ENCODE measurements around the gene CADM2. TPM values are rescaled to one million over a fixed set of nuclear protein-coding genes. Genes with fewer than 3 reads are reported as not detected.

Gene CADM2
- total RNA-seq, 1 experiment from 2014 or later: 0.47 TPM

DNA sequence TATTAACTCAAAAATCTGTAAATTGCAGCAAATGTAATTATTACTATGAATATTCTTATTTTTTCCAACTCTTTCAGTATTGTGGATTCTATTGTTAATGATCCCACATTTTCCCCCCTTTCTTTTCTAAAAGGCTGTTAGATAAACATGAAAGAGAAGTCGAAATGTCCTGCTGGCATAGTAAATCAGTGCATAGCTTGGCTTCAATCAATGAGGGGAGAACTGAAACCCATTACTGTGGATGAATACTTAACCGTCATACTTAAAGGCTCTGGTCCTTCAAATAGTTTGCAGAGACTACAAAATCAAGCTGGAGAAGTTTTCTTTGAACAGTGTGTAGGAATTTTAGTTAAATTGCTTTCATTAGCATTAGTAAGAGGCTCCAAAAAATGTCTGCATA, 667.9 kb downstream of the CADM2 start:
- no peak overlapping the region for H3K4me2 ChIP-seq (ENCODE audit: low read length)
- H3K4me3 ChIP-seq (ENCODE audit: low read length): no peak overlapping the region
- H3K9ac ChIP-seq (ENCODE audit: low read length): no peak overlapping the region
- H4K20me1 ChIP-seq (ENCODE audit: low read length): no peaks in the 10 kb centered on the region
- H3K27ac ChIP-seq (ENCODE audit: low read length): no peak overlapping the region
- intact Hi-C loops (cut with micrococcal nuclease): no loop called here
- H3K9me2 ChIP-seq (replicated peaks; ENCODE audit: low read length): no peaks in the 10 kb centered on the region
- no peak for TF ChIP-seq CTCF (conservative IDR thresholded peaks at IDR 0.05; ENCODE audit: low read depth, low read length)
- TF ChIP-seq EZH2phosphoT487 (IDR thresholded peaks at IDR 0.05; ENCODE audit: borderline replicate concordance, low read length): no peak
- no peak for TF ChIP-seq EZH2 (IDR thresholded peaks at IDR 0.05; ENCODE audit: low read length, unreplicated experiment)
- DNase-seq (no peak), ATAC-seq (no peak)
- ChIA-PET POLR2A (ENCODE audit: unreplicated experiment) (no interaction called here), CTCF (no interaction called here)
- no TSS peak for BruUV-seq (replicated peaks)
- no peaks in the 10 kb centered on the region for H3K36me3 ChIP-seq (ENCODE audit: low read depth, low read length)
- H3F3A ChIP-seq (ENCODE audit: low read length, unreplicated experiment): no peaks in the 10 kb centered on the region
- no peaks in the 10 kb centered on the region for H3K79me2 ChIP-seq (ENCODE audit: low read length)
- no peaks in the 10 kb centered on the region for H3K4me1 ChIP-seq (ENCODE audit: insufficient read depth, low read length)
- no peaks in the 10 kb centered on the region for H3K27me3 ChIP-seq (ENCODE audit: low read length)
- no peak overlapping the region for H2AFZ ChIP-seq (ENCODE audit: low read length)
- H3K9me3 ChIP-seq (ENCODE audit: low read length): no peaks in the 10 kb centered on the region

- Histone ChIP-seq H3K27ac (ENCODE audit: low read length) (no peak overlapping the region), H3K4me3 (ENCODE audit: low read length) (no peak overlapping the region), H2AFZ (ENCODE audit: low read length) (no peak overlapping the region), H3K9me3 (ENCODE audit: low read length) (no peaks in the 10 kb centered on the region), H3K36me3 (ENCODE audit: low read depth, low read length) (no peaks in the 10 kb centered on the region), H3K4me2 (ENCODE audit: low read length) (no peak overlapping the region), H3K79me2 (ENCODE audit: low read length) (no peaks in the 10 kb centered on the region), H4K20me1 (ENCODE audit: low read length) (no peaks in the 10 kb centered on the region), H3K27me3 (ENCODE audit: low read length) (no peaks in the 10 kb centered on the region), H3F3A (ENCODE audit: low read length, unreplicated experiment) (no peaks in the 10 kb centered on the region), H3K9ac (ENCODE audit: low read length) (no peak overlapping the region), H3K4me1 (ENCODE audit: insufficient read depth, low read length) (peaks cover under 1% of the 10 kb centered on the region), H3K9me2 (replicated peaks; ENCODE audit: low read length) (no peaks in the 10 kb centered on the region)
- intact Hi-C loops (cut with micrococcal nuclease): no loop called here
- ChIA-PET CTCF (no interaction called here), POLR2A (ENCODE audit: unreplicated experiment) (no interaction called here)
- ATAC-seq (no peak), DNase-seq (no peak)
- TF ChIP-seq EZH2 (IDR thresholded peaks at IDR 0.05; ENCODE audit: low read length, unreplicated experiment) (no peak), EZH2phosphoT487 (IDR thresholded peaks at IDR 0.05; ENCODE audit: borderline replicate concordance, low read length) (no peak), CTCF (conservative IDR thresholded peaks at IDR 0.05; ENCODE audit: low read depth, low read length) (no peak)
- BruUV-seq (replicated peaks): no TSS peak
These were observed 669.1 kb downstream of the CADM2 start for GRCh38 chr3:85627932-85628331.

DNA sequence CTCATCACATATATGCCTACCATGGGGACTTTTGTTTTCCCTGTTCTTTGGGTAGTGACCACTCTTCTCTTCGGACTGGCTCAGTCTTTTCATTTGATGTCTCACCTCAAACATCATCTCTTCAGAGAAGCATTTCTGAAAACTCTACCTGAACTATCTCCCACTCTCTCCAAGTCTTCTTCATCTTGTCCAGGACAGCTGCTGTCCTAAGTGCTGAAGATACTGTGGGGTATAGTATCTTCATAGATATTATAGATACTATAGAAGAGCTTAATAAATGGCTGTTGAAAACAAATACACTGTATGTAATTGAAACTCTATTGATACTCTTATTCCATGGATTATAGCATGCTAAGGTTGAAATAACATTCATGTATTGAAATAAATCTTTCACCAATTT, 672.3 kb downstream of the CADM2 start:
- BruUV-seq (replicated peaks): no TSS peak
- Histone ChIP-seq H3K4me1 (ENCODE audit: insufficient read depth, low read length) (peaks cover 15% of the 10 kb centered on the region), H4K20me1 (ENCODE audit: low read length) (no peaks in the 10 kb centered on the region), H3K9ac (ENCODE audit: low read length) (no peak overlapping the region), H3F3A (ENCODE audit: low read length, unreplicated experiment) (no peaks in the 10 kb centered on the region), H3K4me3 (ENCODE audit: low read length) (no peak overlapping the region), H3K36me3 (ENCODE audit: low read depth, low read length) (no peaks in the 10 kb centered on the region), H2AFZ (ENCODE audit: low read length) (no peak overlapping the region), H3K27me3 (ENCODE audit: low read length) (no peaks in the 10 kb centered on the region), H3K9me3 (ENCODE audit: low read length) (no peaks in the 10 kb centered on the region), H3K79me2 (ENCODE audit: low read length) (no peaks in the 10 kb centered on the region), H3K4me2 (ENCODE audit: low read length) (no peak overlapping the region), H3K27ac (ENCODE audit: low read length) (no peak overlapping the region), H3K9me2 (replicated peaks; ENCODE audit: low read length) (no peaks in the 10 kb centered on the region)
- intact Hi-C loops (cut with micrococcal nuclease): no loop called here
- no peak for ATAC-seq
- ChIA-PET POLR2A (ENCODE audit: unreplicated experiment) (no interaction called here), CTCF (no interaction called here)
- peak; percentile 14 for DNase-seq
- TF ChIP-seq EZH2 (IDR thresholded peaks at IDR 0.05; ENCODE audit: low read length, unreplicated experiment) (no peak), CTCF (conservative IDR thresholded peaks at IDR 0.05; ENCODE audit: low read depth, low read length) (no peak), EZH2phosphoT487 (IDR thresholded peaks at IDR 0.05; ENCODE audit: borderline replicate concordance, low read length) (no peak)
